ENCODE data around the gene OR52H1.

- no peak for TF ChIP-seq CTCF (IDR thresholded peaks at IDR 0.05)
- TF ChIP-seq POLR2A (IDR thresholded peaks at IDR 0.05), result no peak
Measured at GRCh38 chr11:5577101-5577500, 28.8 kb upstream of the OR52H1 start.
